Activated T-cell treated with anti-CD3 and anti-CD28 coated beads for 24 hours (primary cell): ENCODE results near the gene IQCN.

Source experiments
- DNase-seq: peaks from one replicate; pipeline ENCODE4 v3.0.0-alpha.2; 2020; ENCODE audit warnings: low read depth

IQCN gene

GRCh38 chr19:18231775-18232174, 42.5 kb downstream of the IQCN start:
- DNase-seq: no peak

GRCh38 chr19:18230941-18231734, 43.1 kb downstream of the IQCN start:
- no peak for DNase-seq

- no peak for DNase-seq
These were observed 44.3 kb downstream of the IQCN start for GRCh38 chr19:18229915-18230314.

- DNase-seq: no peak
These were observed 44.8 kb downstream of the IQCN start for GRCh38 chr19:18229474-18229873.

- no peak for DNase-seq
These were observed 46.4 kb downstream of the IQCN start for GRCh38 chr19:18227781-18228271.

- no peak for DNase-seq
These were observed 47.1 kb downstream of the IQCN start for GRCh38 chr19:18226956-18227780.

GRCh38 chr19:18225702-18226468, 48.4 kb downstream of the IQCN start, which contains the start of gene PDE4C:
Gene PDE4C, minus strand, starts transcription at chr19:18226438. Its CDS starts 23 bp downstream, at chr19:18226415.
- DNase-seq: no peak

GRCh38 chr19:18225355-18225701, 48.9 kb downstream of the IQCN start:
- no peak for DNase-seq

GRCh38 chr19:18224525-18225354, 49.5 kb downstream of the IQCN start:
- DNase-seq: peak; percentile 90

GRCh38 chr19:18223860-18224524, 50.3 kb downstream of the IQCN start:
- peak; percentile 20 for DNase-seq

GRCh38 chr19:18221815-18222725, 52.2 kb downstream of the IQCN start:
- no peak for DNase-seq

- no peak for DNase-seq
These were observed 53.5 kb downstream of the IQCN start for GRCh38 chr19:18220632-18221275.

- no peak for DNase-seq
These were observed 54.2 kb downstream of the IQCN start for GRCh38 chr19:18219911-18220631.

GRCh38 chr19:18218600-18218999, 55.7 kb downstream of the IQCN start:
- no peak for DNase-seq

GRCh38 chr19:18218159-18218558, 56.1 kb downstream of the IQCN start:
- no peak for DNase-seq

GRCh38 chr19:18216789-18217188, 57.5 kb downstream of the IQCN start:
- DNase-seq: no peak

- no peak for DNase-seq
These were observed 59.3 kb downstream of the IQCN start for GRCh38 chr19:18214779-18215433.

- DNase-seq: no peak
These were observed 62.6 kb downstream of the IQCN start for GRCh38 chr19:18211683-18212082.
